NCI-H1417 treated with DMSO at 0.1 percent for 48 hours (cell line): ENCODE data around the gene PDYN.

ENCODE experiments used
- DNase-seq: peaks from one replicate; lab custom pipeline; 2025; lab: John Stamatoyannopoulos, UW

The PDYN gene

DNA sequence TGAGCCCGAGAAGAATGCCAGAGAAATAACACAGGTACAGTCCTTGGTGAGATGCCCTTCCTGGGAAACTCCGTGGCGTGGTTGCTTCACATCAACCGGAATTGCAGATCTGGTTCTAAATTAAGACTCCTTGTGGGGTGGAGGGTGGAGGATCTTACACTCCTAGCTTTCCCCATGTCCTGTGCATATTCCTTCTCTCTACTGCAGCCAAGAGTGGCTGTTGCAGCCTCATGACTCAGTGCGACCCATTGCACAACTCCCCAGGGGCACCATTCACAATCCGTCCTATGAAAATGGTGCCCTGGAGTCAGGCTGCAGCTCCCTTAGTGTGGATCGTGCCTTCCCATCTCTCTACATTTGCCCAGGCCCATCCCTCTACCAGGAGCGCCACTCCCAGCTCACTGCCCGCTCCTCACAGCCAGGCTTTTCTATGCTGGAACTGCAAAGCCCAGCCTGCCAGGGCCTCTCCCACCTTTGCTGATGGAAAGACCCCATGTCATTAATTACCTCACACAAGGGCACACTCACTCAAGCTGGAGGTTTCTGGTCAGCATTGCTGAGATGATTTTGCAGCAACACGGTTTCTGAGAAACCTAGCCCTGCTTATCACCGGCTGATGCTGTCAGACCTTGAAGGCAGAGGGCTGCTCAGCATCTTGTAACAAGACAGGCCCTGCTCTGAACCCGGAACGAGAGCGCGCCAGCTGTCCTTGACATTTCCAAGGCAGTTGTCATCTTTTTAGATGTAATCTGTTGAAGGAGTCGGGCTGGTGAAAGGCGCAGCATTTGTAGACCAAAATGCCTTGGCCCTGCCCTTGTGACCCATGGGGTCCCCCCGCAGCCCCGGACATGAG lies 58.9 kb downstream of the PDYN start:
- no peak for DNase-seq

- no peak for DNase-seq
These were observed 59.7 kb downstream of the PDYN start for GRCh38 chr20:1934156-1934555.

- no peak for DNase-seq
These were observed 60.4 kb downstream of the PDYN start for GRCh38 chr20:1933465-1933870.

DNA sequence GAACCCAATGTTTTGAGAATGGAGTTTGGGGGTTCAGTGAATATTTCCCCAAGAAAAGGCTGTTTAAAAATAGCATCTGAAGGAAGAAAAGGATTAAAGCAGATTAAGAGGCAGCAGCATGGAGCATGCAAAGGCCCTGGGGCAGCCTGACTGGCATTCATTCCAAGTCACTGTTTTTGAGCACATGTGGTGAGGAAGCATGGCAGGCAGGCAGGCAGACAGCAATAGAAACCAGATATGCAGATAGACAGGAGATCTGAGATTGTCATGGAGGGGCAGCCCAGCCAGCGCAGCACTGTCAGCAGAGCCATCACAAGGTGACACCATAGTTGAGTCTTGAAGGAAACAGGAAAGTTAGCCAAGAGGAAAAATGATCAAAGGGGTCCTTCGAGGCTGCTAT lies 60.9 kb downstream of the PDYN start:
- no peak for DNase-seq

GRCh38 chr20:1931830-1932229 lies 62.0 kb downstream of the PDYN start:
- no peak for DNase-seq

- no peak for DNase-seq
These were observed 63.7 kb downstream of the PDYN start for GRCh38 chr20:1930165-1930564.

DNA sequence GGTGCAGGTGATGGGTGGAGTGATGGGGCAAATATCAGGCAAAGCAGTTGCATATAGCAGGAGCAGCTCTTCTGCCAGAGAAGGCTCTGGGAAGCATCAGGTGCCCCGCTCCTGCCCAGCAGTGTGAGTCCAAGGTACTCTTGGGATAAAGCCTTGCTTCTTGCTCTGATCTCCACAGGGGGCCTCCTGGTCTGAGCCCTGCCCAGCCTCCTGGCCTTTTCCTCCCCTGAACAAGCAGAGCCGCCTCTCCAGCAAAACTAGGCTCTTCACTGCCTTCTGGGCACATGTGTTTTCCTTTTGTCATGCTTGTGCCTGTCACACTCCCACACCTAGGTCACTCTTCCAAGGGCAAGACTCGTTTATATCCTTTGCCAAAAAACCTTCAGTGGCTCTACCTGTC lies 64.4 kb downstream of the PDYN start:
- DNase-seq, result no peak

- no peak for DNase-seq
These were observed 65.1 kb downstream of the PDYN start for GRCh38 chr20:1928782-1929181.
